Measurements from ENCODE around the gene ZNF584. TPM values are rescaled to one million over a fixed set of nuclear protein-coding genes. Genes with fewer than 3 reads are reported as not detected.
"Not testable (repeated sequence)": the region's sequence is repeated elsewhere in the genome, so short reads cannot be mapped to it uniquely, and the experiment has no call there.

Gene ZNF584
- total and polyA plus RNA-seq, 2 experiments from 2014 or later: 15.6 to 16.0 TPM

- no peak for DNase-seq (ENCODE audit: low read depth in 1 of 2, low spot score in 1 of 2)
- no peaks in the 10 kb centered on the region for H3K36me3 ChIP-seq
- no peak overlapping the region for H3K4me3 ChIP-seq
- no peaks in the 10 kb centered on the region for H3K27me3 ChIP-seq
- TF ChIP-seq CTCF (IDR thresholded peaks at IDR 0.05; ENCODE audit: low read depth, low read length): no peak
- H3K27ac ChIP-seq: no peak overlapping the region
- no peaks in the 10 kb centered on the region for H3K4me1 ChIP-seq (ENCODE audit: low read depth)
- H3K9me3 ChIP-seq (ENCODE audit: low read depth): no peaks in the 10 kb centered on the region
These were observed 40.6 kb upstream of the ZNF584 start for GRCh38 chr19:58367698-58368454.

- no peaks in the 10 kb centered on the region for H3K4me1 ChIP-seq (ENCODE audit: low read depth)
- H3K36me3 ChIP-seq: no peaks in the 10 kb centered on the region
- no peak overlapping the region for H3K4me3 ChIP-seq
- no peak for DNase-seq (ENCODE audit: low read depth in 1 of 2, low spot score in 1 of 2)
- no peaks in the 10 kb centered on the region for H3K9me3 ChIP-seq (ENCODE audit: low read depth)
- H3K27me3 ChIP-seq: no peaks in the 10 kb centered on the region
- no peak overlapping the region for H3K27ac ChIP-seq
- TF ChIP-seq CTCF (IDR thresholded peaks at IDR 0.05; ENCODE audit: low read depth, low read length): no peak
These were observed 39.7 kb upstream of the ZNF584 start for GRCh38 chr19:58368561-58369360.

GRCh38 chr19:58372311-58373133, 35.9 kb upstream of the ZNF584 start:
- H3K27ac ChIP-seq: no peak overlapping the region
- DNase-seq (ENCODE audit: low read depth in 1 of 2, low spot score in 1 of 2): no peak
- no peaks in the 10 kb centered on the region for H3K36me3 ChIP-seq
- H3K9me3 ChIP-seq (ENCODE audit: low read depth): no peaks in the 10 kb centered on the region
- no peak overlapping the region for H3K4me3 ChIP-seq
- peak; percentile 6 for TF ChIP-seq CTCF (IDR thresholded peaks at IDR 0.05; ENCODE audit: low read depth, low read length)
- H3K4me1 ChIP-seq (ENCODE audit: low read depth): no peaks in the 10 kb centered on the region
- no peaks in the 10 kb centered on the region for H3K27me3 ChIP-seq

GRCh38 chr19:58374200-58374599, 34.2 kb upstream of the ZNF584 start:
- no peak for TF ChIP-seq CTCF (IDR thresholded peaks at IDR 0.05; ENCODE audit: low read depth, low read length)
- H3K4me1 ChIP-seq (ENCODE audit: low read depth): no peaks in the 10 kb centered on the region
- H3K27me3 ChIP-seq: no peaks in the 10 kb centered on the region
- H3K27ac ChIP-seq: no peak overlapping the region
- H3K36me3 ChIP-seq: no peaks in the 10 kb centered on the region
- no peak overlapping the region for H3K4me3 ChIP-seq
- no peaks in the 10 kb centered on the region for H3K9me3 ChIP-seq (ENCODE audit: low read depth)
- DNase-seq (ENCODE audit: low read depth in 1 of 2, low spot score in 1 of 2): no peak

- H3K9me3 ChIP-seq (ENCODE audit: low read depth); H3K27ac ChIP-seq; H3K36me3 ChIP-seq; DNase-seq (ENCODE audit: low read depth in 1 of 2, low spot score in 1 of 2); H3K4me3 ChIP-seq; H3K27me3 ChIP-seq; H3K4me1 ChIP-seq (ENCODE audit: low read depth): not testable (repeated sequence)
These were observed 31.7 kb upstream of the ZNF584 start for GRCh38 chr19:58376724-58377123.

Measured in cardiac muscle cell (in vitro differentiated cells and primary cell).